BLaER1 treated with 17β-estradiol and CSF1 and Interleukin-3, amounts not matched to agents 10 nM and 100 nM (cell line): Measurements from ENCODE around the gene PSMG1.
"Not testable (repeated sequence)": the region's sequence is repeated elsewhere in the genome, so short reads cannot be mapped to it uniquely, and the experiment has no call there.

Source experiments
- H3K27ac ChIP-seq, 11 experiments: shearing (Covaris generic); formaldehyde crosslinking; 2 replicates each; pipeline ENCODE4 v1.8.1; 2022
- H3K27me3 ChIP-seq, 11 experiments: shearing (Covaris generic); formaldehyde crosslinking; 2 replicates each; pipeline ENCODE4 v1.8.1; 2022
- H3K36me3 ChIP-seq, 11 experiments: shearing (Covaris generic); formaldehyde crosslinking; 2 replicates each; pipeline ENCODE4 v1.8.1; 2022
- H3K4me1 ChIP-seq, 10 experiments: shearing (Covaris generic); formaldehyde crosslinking; 2 replicates each; pipeline ENCODE4 v1.8.1; 2022
- H3K4me2 ChIP-seq, 11 experiments: shearing (Covaris generic); formaldehyde crosslinking; 2 replicates each; pipeline ENCODE4 v1.8.1; 2022
- H3K4me3 ChIP-seq, 10 experiments: shearing (Covaris generic); formaldehyde crosslinking; 2 replicates each; pipeline ENCODE4 v1.8.1; 2022
- H3K9ac ChIP-seq, 11 experiments: shearing (Covaris generic); formaldehyde crosslinking; 2 replicates each; pipeline ENCODE4 v1.8.1; 2022
- H3K9me3 ChIP-seq, 11 experiments: shearing (Covaris generic); formaldehyde crosslinking; replicated peaks in 1 of 11; 2 replicates each; pipeline ENCODE4 v1.8.1; 2022
- H4K20me1 ChIP-seq, 11 experiments: shearing (Covaris generic); formaldehyde crosslinking; 2 replicates each; pipeline ENCODE4 v1.8.1; 2022
- Cebpa-rat ChIP-seq, 11 experiments: shearing (Covaris generic); IDR thresholded peaks; 2 replicates each; pipeline ENCODE4 v1.8.1; 2022

Gene PSMG1

DNA sequence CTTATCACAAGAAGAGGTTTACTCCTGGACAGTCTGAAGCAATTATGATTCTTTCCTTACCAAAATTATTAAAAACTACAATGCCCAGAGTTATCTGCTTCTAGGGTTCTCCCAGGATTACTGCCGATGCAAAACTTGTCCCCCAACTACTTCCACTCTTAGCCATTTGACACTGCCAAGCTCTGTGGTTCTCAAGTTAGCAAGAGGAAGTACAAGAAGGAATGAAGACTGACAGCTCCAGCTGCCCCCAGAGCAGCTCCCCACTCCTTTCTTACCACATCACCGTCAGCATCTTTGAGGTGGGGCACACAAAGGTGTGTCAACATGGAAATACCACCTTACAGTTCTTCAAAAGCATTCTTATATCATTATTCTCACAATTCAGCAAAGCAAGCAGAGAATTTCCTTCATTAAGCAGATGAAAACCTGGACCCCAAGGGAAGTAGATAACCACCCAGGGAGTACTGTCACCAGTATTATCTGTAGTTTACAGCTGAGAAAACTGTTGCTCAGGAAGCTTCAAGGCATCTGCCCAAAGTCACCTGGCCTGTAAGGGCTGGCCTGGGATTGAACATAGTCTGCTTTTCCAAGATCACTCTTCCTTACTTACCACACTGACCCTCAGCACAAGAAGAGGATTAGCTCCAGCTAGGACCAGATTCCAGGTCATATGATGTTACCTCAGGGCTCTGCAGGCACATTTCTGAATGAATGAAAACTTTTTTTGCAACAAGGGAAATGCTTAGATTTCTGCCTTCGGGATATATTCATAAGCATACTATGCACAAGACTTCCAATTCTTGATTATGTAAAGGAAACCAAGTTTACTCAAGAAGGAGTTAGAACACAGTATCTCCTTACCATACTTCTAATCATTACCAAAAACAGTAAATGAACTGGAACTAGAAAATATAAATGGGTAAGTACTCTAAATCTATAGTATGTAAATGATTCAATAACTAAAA, 9.3 kb downstream of the PSMG1 start:
- peaks cover 45 to 97% (median 88%) of the 10 kb centered on the region in 11 experiments for H3K36me3 ChIP-seq
- peak overlapping the region in 2 of 11 experiments; percentile 25 to 57; a peak in 3 of 22 replicates for H3K4me2 ChIP-seq
- TF ChIP-seq Cebpa-rat (IDR thresholded peaks at IDR 0.05): no peak
- no peak overlapping the region for H3K27ac ChIP-seq
- H3K4me3 ChIP-seq: no peak overlapping the region
- H3K9me3 ChIP-seq: no peaks in the 10 kb centered on the region
- peaks cover 0 to 18% (median 8%) of the 10 kb centered on the region in 10 experiments; a peak in 12 of 20 replicates for H3K4me1 ChIP-seq
- peaks cover 0 to 15% (median 5%) of the 10 kb centered on the region in 11 experiments; a peak in 6 of 22 replicates for H4K20me1 ChIP-seq
- no peaks in the 10 kb centered on the region for H3K27me3 ChIP-seq
- no peak overlapping the region for H3K9ac ChIP-seq

DNA sequence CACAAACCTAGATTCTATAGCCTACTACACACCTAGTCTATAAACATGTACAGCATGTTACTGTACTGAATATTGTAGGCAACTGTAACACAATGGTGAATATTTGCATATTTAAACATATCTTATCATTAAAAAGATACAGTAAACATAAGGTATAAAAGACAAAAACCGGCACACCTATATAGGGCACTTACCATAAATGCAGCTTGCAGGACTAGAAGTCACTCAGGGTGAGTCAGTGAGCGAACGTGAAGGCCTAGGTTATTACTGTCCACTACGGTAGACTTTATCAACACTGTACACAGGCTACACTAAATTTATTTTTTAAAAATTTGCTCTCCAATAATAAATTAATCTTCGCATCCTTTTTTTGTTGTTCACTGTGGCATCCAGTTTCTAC, 13.3 kb downstream of the PSMG1 start:
- H3K4me3 ChIP-seq: no peak overlapping the region
- no peak overlapping the region for H3K9ac ChIP-seq
- 0 out of 22 replicates have a peak, but pooled peaks cover 0 to 6% (median 0%) of the 10 kb centered on the region in 11 experiments for H4K20me1 ChIP-seq
- peaks cover 26 to 60% (median 57%) of the 10 kb centered on the region in 11 experiments for H3K36me3 ChIP-seq
- no peak overlapping the region for H3K4me2 ChIP-seq
- peaks cover 0 to 22% (median 8%) of the 10 kb centered on the region in 10 experiments; a peak in 12 of 20 replicates for H3K4me1 ChIP-seq
- no peak overlapping the region for H3K27ac ChIP-seq
- no peak for TF ChIP-seq Cebpa-rat (IDR thresholded peaks at IDR 0.05)
- peaks cover 6 to 22% (median 14%) of the 10 kb centered on the region in 11 experiments for H3K9me3 ChIP-seq
- H3K27me3 ChIP-seq: no peaks in the 10 kb centered on the region

- no peak overlapping the region for H3K4me3 ChIP-seq
- no peak for TF ChIP-seq Cebpa-rat (IDR thresholded peaks at IDR 0.05)
- no peaks in the 10 kb centered on the region for H3K27me3 ChIP-seq
- 0 out of 22 replicates have a peak, but pooled peaks cover 0 to 5% (median 0%) of the 10 kb centered on the region in 11 experiments for H4K20me1 ChIP-seq
- H3K9me3 ChIP-seq: peaks cover 17 to 33% (median 26%) of the 10 kb centered on the region in 11 experiments
- no peak overlapping the region for H3K9ac ChIP-seq
- peaks cover 0 to 13% (median 3%) of the 10 kb centered on the region in 10 experiments; a peak in 12 of 20 replicates for H3K4me1 ChIP-seq
- H3K27ac ChIP-seq: no peak overlapping the region
- peak overlapping the region in 1 of 11 experiments; percentile 23; a peak in 1 of 22 replicates for H3K4me2 ChIP-seq
- peaks cover 30 to 60% (median 46%) of the 10 kb centered on the region in 11 experiments for H3K36me3 ChIP-seq
Measured at GRCh38 chr21:39168800-39169199, 14.5 kb downstream of the PSMG1 start.

- no peaks in the 10 kb centered on the region for H3K27me3 ChIP-seq
- H3K9me3 ChIP-seq: peaks cover 28 to 50% (median 40%) of the 10 kb centered on the region in 11 experiments
- TF ChIP-seq Cebpa-rat (IDR thresholded peaks at IDR 0.05): no peak
- no peak overlapping the region for H3K9ac ChIP-seq
- no peak overlapping the region for H3K27ac ChIP-seq
- peaks cover 4 to 19% (median 6%) of the 10 kb centered on the region in 11 experiments; a peak in 18 of 22 replicates for H3K36me3 ChIP-seq
- H3K4me3 ChIP-seq: no peak overlapping the region
- H3K4me1 ChIP-seq: peaks cover 2 to 24% (median 17%) of the 10 kb centered on the region in 10 experiments; a peak in 18 of 20 replicates
- no peaks in the 10 kb centered on the region for H4K20me1 ChIP-seq
- H3K4me2 ChIP-seq: no peak overlapping the region
Measured at GRCh38 chr21:39164523-39164922, 18.7 kb downstream of the PSMG1 start.

DNA sequence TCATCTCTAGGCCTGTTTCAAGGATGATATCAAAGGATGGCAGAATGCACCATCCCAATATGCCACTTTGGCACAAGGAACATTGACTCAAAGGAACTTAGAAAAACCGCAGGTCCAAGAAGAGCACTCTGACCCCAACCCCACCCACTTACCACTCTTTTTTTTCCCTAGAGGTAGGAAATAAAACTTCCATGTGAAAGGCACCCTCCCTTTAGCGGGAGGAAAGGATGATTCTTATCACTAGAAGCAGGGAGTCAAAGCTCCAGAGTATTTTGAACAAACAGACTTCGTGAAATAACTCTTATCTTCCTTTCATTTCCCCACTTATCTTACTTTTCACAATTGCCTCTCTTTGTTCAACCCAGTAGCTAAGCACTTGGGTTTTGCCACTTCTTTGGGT, 22.2 kb downstream of the PSMG1 start:
- H3K9me3 ChIP-seq: peaks cover 36 to 56% (median 44%) of the 10 kb centered on the region in 11 experiments
- TF ChIP-seq Cebpa-rat (IDR thresholded peaks at IDR 0.05): no peak
- no peaks in the 10 kb centered on the region for H4K20me1 ChIP-seq
- no peak overlapping the region for H3K9ac ChIP-seq
- peaks cover 0 to 12% (median 0%) of the 10 kb centered on the region in 11 experiments; a peak in 2 of 22 replicates for H3K36me3 ChIP-seq
- no peaks in the 10 kb centered on the region for H3K27me3 ChIP-seq
- peak overlapping the region in 7 of 11 experiments; percentile 10 to 74 (median 56); a peak in 10 of 22 replicates for H3K4me2 ChIP-seq
- H3K4me1 ChIP-seq: peaks cover 11 to 35% (median 26%) of the 10 kb centered on the region in 10 experiments; a peak in 18 of 20 replicates
- H3K4me3 ChIP-seq: no peak overlapping the region
- no peak overlapping the region; a peak in 1 of 22 replicates for H3K27ac ChIP-seq

GRCh38 chr21:39159342-39160063, 23.7 kb downstream of the PSMG1 start:
- H3K4me2 ChIP-seq: peak overlapping the region; percentile 8 to 74 (median 34); a peak in 20 of 22 replicates
- H3K36me3 ChIP-seq: peaks cover 0 to 6% (median 0%) of the 10 kb centered on the region in 11 experiments; a peak in 1 of 22 replicates
- no peak overlapping the region for H3K9ac ChIP-seq
- peak overlapping the region in 8 of 11 experiments; percentile 13 to 68 (median 56); a peak in 14 of 22 replicates for H3K27ac ChIP-seq
- H4K20me1 ChIP-seq: no peaks in the 10 kb centered on the region
- H3K27me3 ChIP-seq: no peaks in the 10 kb centered on the region
- H3K4me1 ChIP-seq: peaks cover 11 to 35% (median 26%) of the 10 kb centered on the region in 10 experiments; a peak in 18 of 20 replicates
- H3K9me3 ChIP-seq: peaks cover 22 to 46% (median 34%) of the 10 kb centered on the region in 11 experiments
- no peak for TF ChIP-seq Cebpa-rat (IDR thresholded peaks at IDR 0.05)
- no peak overlapping the region for H3K4me3 ChIP-seq

- H3K36me3 ChIP-seq, H3K9ac ChIP-seq, H3K4me2 ChIP-seq: not testable (repeated sequence)
Measured at GRCh38 chr21:39157241-39157640, 26.0 kb downstream of the PSMG1 start.

DNA sequence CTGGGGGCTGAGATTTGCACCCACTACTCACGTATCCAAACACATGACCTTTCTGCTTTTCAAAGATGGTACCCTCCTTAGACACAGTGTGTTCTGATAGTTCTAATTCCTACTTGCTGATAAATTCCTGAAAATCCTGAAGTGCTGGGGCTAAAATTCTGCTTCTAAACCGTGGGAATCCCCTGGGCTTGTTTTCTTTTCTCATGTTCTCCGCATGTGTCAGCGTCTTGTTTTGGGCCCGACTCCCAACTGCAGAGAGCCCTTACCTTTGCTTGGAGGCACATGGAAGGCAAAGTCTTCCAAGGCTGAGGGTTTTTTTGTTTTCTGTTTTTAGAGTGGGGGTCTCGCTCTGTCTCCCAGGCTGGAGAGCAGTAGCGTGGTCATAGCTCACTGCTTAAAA, 27.2 kb downstream of the PSMG1 start:
- H3K36me3 ChIP-seq: no peaks in the 10 kb centered on the region
- H3K27ac ChIP-seq: no peak overlapping the region
- TF ChIP-seq Cebpa-rat (IDR thresholded peaks at IDR 0.05): no peak
- peaks cover 11 to 28% (median 25%) of the 10 kb centered on the region in 10 experiments; a peak in 18 of 20 replicates for H3K4me1 ChIP-seq
- no peak overlapping the region; a peak in 1 of 20 replicates for H3K4me3 ChIP-seq
- no peaks in the 10 kb centered on the region for H3K27me3 ChIP-seq
- peaks cover 0 to 23% (median 14%) of the 10 kb centered on the region in 11 experiments; a peak in 13 of 22 replicates for H3K9me3 ChIP-seq
- H4K20me1 ChIP-seq: no peaks in the 10 kb centered on the region
- no peak overlapping the region for H3K9ac ChIP-seq
- no peak overlapping the region for H3K4me2 ChIP-seq

More at GRCh38 chr21:39157241-39157640, 26.0 kb downstream of the PSMG1 start:
- Histone ChIP-seq H3K4me1 (peaks cover 11 to 35% (median 26%) of the 10 kb centered on the region in 10 experiments; a peak in 18 of 20 replicates), H3K9me3 (peaks cover under 1 to 23% (median 14%) of the 10 kb centered on the region in 11 experiments; a peak in 13 of 22 replicates)
- H3K27me3 ChIP-seq, H4K20me1 ChIP-seq, H3K4me3 ChIP-seq, H3K27ac ChIP-seq: not testable (repeated sequence)
